ENCODE data around the gene GSTA1. TPM values are rescaled to one million over a fixed set of nuclear protein-coding genes. Genes with fewer than 3 reads are reported as not detected.
"Not testable (repeated sequence)": the region's sequence is repeated elsewhere in the genome, so short reads cannot be mapped to it uniquely, and the experiment has no call there.

GSTA1 gene
- total RNA-seq, 1 experiment from 2014 or later: not detected

- H3K36me3 ChIP-seq (ENCODE audit: insufficient read depth, low read length); DNase-seq; H3K27me3 ChIP-seq (ENCODE audit: low read length); H2AFZ ChIP-seq (ENCODE audit: low read length); H3K9me3 ChIP-seq (ENCODE audit: low read length); H4K20me1 ChIP-seq (ENCODE audit: insufficient read depth, low read depth, low read length); H3K9ac ChIP-seq (ENCODE audit: low read length); H3K4me3 ChIP-seq (ENCODE audit: low read length); H3K4me2 ChIP-seq (ENCODE audit: low read depth, low read length, poor library complexity, severe bottlenecking); H3K79me2 ChIP-seq (ENCODE audit: low read length); H3K9me2 ChIP-seq (replicated peaks; ENCODE audit: insufficient read depth, low read length); H3K27ac ChIP-seq (ENCODE audit: low read length): not testable (repeated sequence)
- peaks cover 25% of the 10 kb centered on the region for H3K4me1 ChIP-seq (ENCODE audit: low read length)
Observed at GRCh38 chr6:52757651-52758338, 45.8 kb downstream of the GSTA1 start.

DNA sequence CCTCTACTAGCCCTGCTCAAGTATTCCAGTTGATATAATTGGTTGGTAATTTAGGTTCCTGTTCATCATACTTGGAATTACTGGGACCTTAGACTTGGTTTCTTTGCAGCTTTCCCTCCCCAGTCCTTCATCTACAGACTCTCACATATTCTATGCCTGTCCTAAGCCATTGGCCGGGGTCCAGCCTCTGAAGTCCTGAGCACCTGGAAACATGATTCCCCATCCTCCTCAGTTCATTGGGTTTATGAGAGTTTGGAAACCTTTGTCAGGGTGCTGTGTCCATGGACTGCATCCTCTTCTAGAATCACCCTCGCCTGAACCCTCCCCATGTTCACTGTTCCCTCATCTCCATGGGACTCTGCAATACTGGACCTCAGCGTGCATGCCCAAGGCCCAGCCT, 49.2 kb downstream of the GSTA1 start:
- Histone ChIP-seq H3K9me2 (replicated peaks; ENCODE audit: insufficient read depth, low read length) (no peaks in the 10 kb centered on the region), H3K79me2 (ENCODE audit: low read length) (no peaks in the 10 kb centered on the region), H3K9ac (ENCODE audit: low read length) (no peak overlapping the region), H3K36me3 (ENCODE audit: insufficient read depth, low read length) (no peaks in the 10 kb centered on the region), H3K4me2 (ENCODE audit: low read depth, low read length, poor library complexity, severe bottlenecking) (no peak overlapping the region), H3K27me3 (ENCODE audit: low read length) (no peaks in the 10 kb centered on the region), H4K20me1 (ENCODE audit: insufficient read depth, low read depth, low read length) (no peaks in the 10 kb centered on the region), H3K9me3 (ENCODE audit: low read length) (no peaks in the 10 kb centered on the region), H3K4me3 (ENCODE audit: low read length) (no peak overlapping the region), H3K27ac (ENCODE audit: low read length) (no peak overlapping the region), H2AFZ (ENCODE audit: low read length) (no peak overlapping the region), H3K4me1 (ENCODE audit: low read length) (peaks cover 28% of the 10 kb centered on the region)
- no peak for DNase-seq

DNA sequence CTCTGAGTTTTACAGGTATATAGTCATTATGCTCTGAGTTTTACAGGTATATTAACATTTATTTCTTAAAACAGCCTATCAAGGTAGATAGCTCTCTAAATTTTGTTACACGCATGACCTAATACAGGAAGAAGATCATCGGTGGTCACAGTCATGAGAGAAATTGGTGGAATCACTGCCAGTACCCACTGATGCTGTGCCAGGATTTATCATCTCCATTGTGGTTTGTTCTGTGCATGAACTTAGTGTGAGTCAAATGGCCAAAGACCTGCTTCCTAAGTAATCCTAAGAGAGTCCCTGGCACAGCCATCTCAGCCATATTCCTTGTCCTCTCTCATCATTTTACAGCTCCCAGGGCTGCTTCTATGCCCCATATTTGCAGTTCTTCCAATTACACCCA, 50.5 kb downstream of the GSTA1 start:
- not testable (repeated sequence) for H3K9me2 ChIP-seq (replicated peaks; ENCODE audit: insufficient read depth, low read length); H3K36me3 ChIP-seq (ENCODE audit: insufficient read depth, low read length); H3K27ac ChIP-seq (ENCODE audit: low read length); H3K4me2 ChIP-seq (ENCODE audit: low read depth, low read length, poor library complexity, severe bottlenecking); H3K9me3 ChIP-seq (ENCODE audit: low read length); DNase-seq; H4K20me1 ChIP-seq (ENCODE audit: insufficient read depth, low read depth, low read length); H3K27me3 ChIP-seq (ENCODE audit: low read length); H2AFZ ChIP-seq (ENCODE audit: low read length); H3K79me2 ChIP-seq (ENCODE audit: low read length); H3K4me3 ChIP-seq (ENCODE audit: low read length); H3K9ac ChIP-seq (ENCODE audit: low read length)
- H3K4me1 ChIP-seq (ENCODE audit: low read length): peaks cover 30% of the 10 kb centered on the region

DNA sequence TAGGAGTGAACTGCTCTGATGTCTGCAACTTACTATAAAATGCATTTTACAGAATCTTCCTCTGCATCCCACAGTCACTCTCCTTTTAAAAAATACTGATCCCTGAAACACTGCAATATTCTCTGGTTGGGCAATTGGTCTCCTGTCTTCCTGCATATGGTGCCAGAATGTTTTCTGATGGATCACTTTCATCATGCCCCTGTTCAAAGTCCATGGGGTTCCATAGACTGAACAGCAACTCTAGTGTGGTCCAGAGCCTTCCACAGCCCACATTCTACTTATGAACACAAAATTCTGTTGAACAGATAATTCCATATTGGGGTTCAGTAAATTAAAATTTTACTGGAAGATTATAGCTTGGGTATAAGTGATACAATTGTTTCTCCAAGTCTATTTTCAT, 51.3 kb downstream of the GSTA1 start:
- Histone ChIP-seq H3K79me2 (ENCODE audit: low read length) (no peaks in the 10 kb centered on the region), H2AFZ (ENCODE audit: low read length) (no peak overlapping the region), H3K4me1 (ENCODE audit: low read length) (peaks cover 30% of the 10 kb centered on the region), H3K9ac (ENCODE audit: low read length) (no peak overlapping the region), H3K4me2 (ENCODE audit: low read depth, low read length, poor library complexity, severe bottlenecking) (no peak overlapping the region), H3K9me3 (ENCODE audit: low read length) (no peaks in the 10 kb centered on the region), H3K27me3 (ENCODE audit: low read length) (no peaks in the 10 kb centered on the region), H3K9me2 (replicated peaks; ENCODE audit: insufficient read depth, low read length) (no peaks in the 10 kb centered on the region), H4K20me1 (ENCODE audit: insufficient read depth, low read depth, low read length) (no peaks in the 10 kb centered on the region), H3K27ac (ENCODE audit: low read length) (no peak overlapping the region), H3K36me3 (ENCODE audit: insufficient read depth, low read length) (no peaks in the 10 kb centered on the region), H3K4me3 (ENCODE audit: low read length) (no peak overlapping the region)
- DNase-seq: no peak

DNA sequence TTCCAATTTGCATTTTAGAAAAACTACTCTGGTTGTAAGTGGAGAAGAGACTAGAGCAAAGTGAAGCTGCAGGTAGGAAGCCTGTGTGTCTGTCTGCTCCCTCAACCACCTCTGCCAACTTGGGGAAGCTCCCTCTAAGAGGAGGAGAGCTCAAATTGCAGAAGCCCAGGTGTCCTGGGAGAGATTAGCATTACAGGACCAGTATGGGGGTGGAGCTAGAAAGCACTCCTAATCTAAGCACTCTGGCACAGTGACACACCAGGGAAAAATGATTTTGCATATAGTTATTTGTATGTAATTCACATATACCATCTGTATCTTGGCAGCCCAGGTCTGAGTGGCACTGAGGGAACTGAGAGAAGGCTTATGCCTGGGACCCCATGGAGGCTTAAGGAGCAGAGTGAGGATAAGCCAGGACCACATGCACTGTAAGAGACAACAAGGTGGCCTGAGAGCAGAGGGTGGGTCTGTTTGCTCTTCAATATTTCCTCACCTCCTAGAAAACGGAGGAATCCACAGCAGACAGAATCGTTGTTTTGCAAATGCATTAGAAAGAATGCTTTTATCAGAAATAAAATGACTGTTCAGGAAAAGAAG, 54.0 kb downstream of the GSTA1 start:
- H3K36me3 ChIP-seq (ENCODE audit: insufficient read depth, low read length): no peaks in the 10 kb centered on the region
- H3K9ac ChIP-seq (ENCODE audit: low read length): peak overlapping the region; percentile 47; the same call in 1 of the 2 replicates
- H3K27ac ChIP-seq (ENCODE audit: low read length): peak overlapping the region; percentile 65
- no peaks in the 10 kb centered on the region for H3K27me3 ChIP-seq (ENCODE audit: low read length)
- H3K4me1 ChIP-seq (ENCODE audit: low read length): peaks cover 20% of the 10 kb centered on the region
- peak overlapping the region; percentile 45 for H3K4me3 ChIP-seq (ENCODE audit: low read length)
- peak; percentile 52 for DNase-seq
- no peaks in the 10 kb centered on the region for H4K20me1 ChIP-seq (ENCODE audit: insufficient read depth, low read depth, low read length)
- no peaks in the 10 kb centered on the region for H3K9me2 ChIP-seq (replicated peaks; ENCODE audit: insufficient read depth, low read length)
- H2AFZ ChIP-seq (ENCODE audit: low read length): peak overlapping the region; percentile 72; the same call in 1 of the 2 replicates
- H3K4me2 ChIP-seq (ENCODE audit: low read depth, low read length, poor library complexity, severe bottlenecking): peak overlapping the region; percentile 68
- H3K9me3 ChIP-seq (ENCODE audit: low read length): no peaks in the 10 kb centered on the region
- H3K79me2 ChIP-seq (ENCODE audit: low read length): no peaks in the 10 kb centered on the region

DNA sequence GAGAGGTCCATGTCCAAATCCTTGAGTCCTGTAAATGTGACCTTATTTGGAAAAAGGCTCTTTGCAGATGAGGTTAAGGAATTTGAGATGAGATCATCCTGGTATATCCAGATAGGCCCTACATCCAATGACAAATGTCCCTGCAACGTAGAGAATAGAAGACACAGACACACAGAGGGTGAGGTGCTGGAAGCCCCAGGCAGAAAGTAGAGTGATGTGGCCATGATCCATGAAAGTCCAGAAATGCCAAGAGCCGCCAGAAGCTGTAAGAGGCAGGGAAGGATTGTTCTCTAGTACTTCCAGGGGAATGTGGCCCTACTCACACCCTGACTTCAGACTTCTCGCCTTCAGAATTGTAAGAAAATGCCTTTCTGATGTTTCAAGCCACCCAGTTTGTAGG, 56.3 kb downstream of the GSTA1 start:
- H3K4me2 ChIP-seq (ENCODE audit: low read depth, low read length, poor library complexity, severe bottlenecking); H4K20me1 ChIP-seq (ENCODE audit: insufficient read depth, low read depth, low read length); H3K27me3 ChIP-seq (ENCODE audit: low read length); H3K9me3 ChIP-seq (ENCODE audit: low read length); H3K9ac ChIP-seq (ENCODE audit: low read length); H2AFZ ChIP-seq (ENCODE audit: low read length); H3K79me2 ChIP-seq (ENCODE audit: low read length); DNase-seq; H3K27ac ChIP-seq (ENCODE audit: low read length); H3K36me3 ChIP-seq (ENCODE audit: insufficient read depth, low read length); H3K4me3 ChIP-seq (ENCODE audit: low read length); H3K9me2 ChIP-seq (replicated peaks; ENCODE audit: insufficient read depth, low read length): not testable (repeated sequence)
- H3K4me1 ChIP-seq (ENCODE audit: low read length): peaks cover 24% of the 10 kb centered on the region

DNA sequence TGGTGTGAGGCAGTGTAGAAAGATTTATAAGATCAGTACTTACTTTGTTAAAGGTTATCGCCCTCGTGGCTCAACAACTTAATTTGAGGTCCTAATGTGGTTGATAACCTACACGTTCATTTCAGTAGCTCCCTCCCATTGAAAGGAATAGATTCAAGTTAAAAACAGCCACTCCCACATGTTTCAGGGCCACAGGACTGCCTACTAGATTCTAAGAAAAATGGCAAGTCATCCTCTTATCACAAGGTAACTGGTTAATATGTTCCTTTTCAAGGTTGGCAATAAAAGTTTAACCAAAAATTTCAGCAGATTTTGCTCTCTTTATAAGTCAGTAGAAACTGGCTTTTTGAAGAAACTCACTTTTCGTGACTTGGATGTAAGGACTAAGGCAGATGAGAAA, 57.4 kb downstream of the GSTA1 start:
- Histone ChIP-seq H3K79me2 (ENCODE audit: low read length) (no peaks in the 10 kb centered on the region), H3K4me3 (ENCODE audit: low read length) (no peak overlapping the region), H3K9me3 (ENCODE audit: low read length) (no peaks in the 10 kb centered on the region), H3K27ac (ENCODE audit: low read length) (no peak overlapping the region), H3K9me2 (replicated peaks; ENCODE audit: insufficient read depth, low read length) (no peaks in the 10 kb centered on the region), H4K20me1 (ENCODE audit: insufficient read depth, low read depth, low read length) (no peaks in the 10 kb centered on the region), H3K27me3 (ENCODE audit: low read length) (no peaks in the 10 kb centered on the region), H3K4me1 (ENCODE audit: low read length) (peaks cover 30% of the 10 kb centered on the region), H2AFZ (ENCODE audit: low read length) (no peak overlapping the region), H3K4me2 (ENCODE audit: low read depth, low read length, poor library complexity, severe bottlenecking) (no peak overlapping the region), H3K9ac (ENCODE audit: low read length) (no peak overlapping the region), H3K36me3 (ENCODE audit: insufficient read depth, low read length) (no peaks in the 10 kb centered on the region)
- DNase-seq: no peak

DNA sequence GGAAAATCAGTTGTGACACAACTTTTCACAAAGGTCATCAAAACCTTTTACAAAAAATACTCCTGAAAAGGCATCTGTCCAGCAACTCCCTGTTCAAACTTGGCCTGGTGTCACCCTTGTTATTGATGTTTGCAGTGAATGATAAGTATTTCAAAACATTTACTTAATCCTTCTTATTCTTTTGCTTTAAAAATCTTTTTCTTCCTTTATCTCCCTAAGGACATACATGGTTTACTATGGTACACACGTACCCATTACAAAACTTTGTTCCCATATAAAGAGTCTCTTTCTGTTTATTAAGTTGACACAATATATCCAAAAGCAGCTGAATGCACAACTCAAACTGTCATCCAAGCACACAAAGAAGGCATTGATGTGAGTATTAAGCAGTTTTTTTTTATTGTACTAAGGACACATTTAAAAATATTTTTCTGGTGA, 57.8 kb downstream of the GSTA1 start:
- no peaks in the 10 kb centered on the region for H4K20me1 ChIP-seq (ENCODE audit: insufficient read depth, low read depth, low read length)
- no peaks in the 10 kb centered on the region for H3K36me3 ChIP-seq (ENCODE audit: insufficient read depth, low read length)
- no peak overlapping the region for H2AFZ ChIP-seq (ENCODE audit: low read length)
- H3K4me3 ChIP-seq (ENCODE audit: low read length): no peak overlapping the region
- H3K4me2 ChIP-seq (ENCODE audit: low read depth, low read length, poor library complexity, severe bottlenecking): no peak overlapping the region
- H3K9ac ChIP-seq (ENCODE audit: low read length): no peak overlapping the region
- no peaks in the 10 kb centered on the region for H3K79me2 ChIP-seq (ENCODE audit: low read length)
- H3K9me3 ChIP-seq (ENCODE audit: low read length): no peaks in the 10 kb centered on the region
- H3K9me2 ChIP-seq (replicated peaks; ENCODE audit: insufficient read depth, low read length): no peaks in the 10 kb centered on the region
- no peak for DNase-seq
- H3K27me3 ChIP-seq (ENCODE audit: low read length): no peaks in the 10 kb centered on the region
- no peak overlapping the region for H3K27ac ChIP-seq (ENCODE audit: low read length)
- H3K4me1 ChIP-seq (ENCODE audit: low read length): peaks cover 31% of the 10 kb centered on the region
